ENCODE data around the gene AK8. TPM values are rescaled to one million over a fixed set of nuclear protein-coding genes. Genes with fewer than 3 reads are reported as not detected.

Gene AK8
- total RNA-seq, 2 donors from 2014 or later = 0.19 TPM; not detected in 1

GRCh38 chr9:132798817-132799790, 79.0 kb downstream of the AK8 start:
- TF ChIP-seq CTCF (IDR thresholded peaks at IDR 0.05) = peak in 1 of 2 donors; percentile 38
- H3K9me3 ChIP-seq = no peaks in the 10 kb centered on the region
- H3K27me3 ChIP-seq = no peaks in the 10 kb centered on the region
- no peak overlapping the region for H3K4me3 ChIP-seq
- no peaks in the 10 kb centered on the region for H3K36me3 ChIP-seq
- DNase-seq (ENCODE audit: low spot score) = peak; percentile 57
- peak overlapping the region; percentile 55 to 65 for H3K27ac ChIP-seq
- H3K4me1 ChIP-seq = peaks cover 0 to 27% of the 10 kb centered on the region in 2 donors

- no peak for TF ChIP-seq CTCF (IDR thresholded peaks at IDR 0.05)
- Histone ChIP-seq H3K4me3 (no peak overlapping the region), H3K27me3 (no peaks in the 10 kb centered on the region), H3K36me3 (no peaks in the 10 kb centered on the region), H3K4me1 (peaks cover 0 to 27% of the 10 kb centered on the region in 2 donors), H3K27ac (peak overlapping the region; percentile 55 to 65), H3K9me3 (no peaks in the 10 kb centered on the region)
- peak; percentile 57 for DNase-seq (ENCODE audit: low spot score)
Measured at GRCh38 chr9:132797861-132798659, 80.0 kb downstream of the AK8 start.

GRCh38 chr9:132795511-132796303, 82.4 kb downstream of the AK8 start:
- Histone ChIP-seq H3K36me3 (no peaks in the 10 kb centered on the region), H3K27ac (no peak overlapping the region), H3K4me1 (peaks cover 0 to 27% of the 10 kb centered on the region in 2 donors), H3K27me3 (no peaks in the 10 kb centered on the region), H3K4me3 (no peak overlapping the region), H3K9me3 (no peaks in the 10 kb centered on the region)
- no peak for TF ChIP-seq CTCF (IDR thresholded peaks at IDR 0.05)
- DNase-seq (ENCODE audit: low spot score) = peak; percentile 47

- no peak overlapping the region for H3K4me3 ChIP-seq
- TF ChIP-seq CTCF (IDR thresholded peaks at IDR 0.05) = no peak
- DNase-seq (ENCODE audit: low spot score) = peak; percentile 32
- no peaks in the 10 kb centered on the region for H3K36me3 ChIP-seq
- H3K27me3 ChIP-seq = no peaks in the 10 kb centered on the region
- H3K4me1 ChIP-seq = peaks cover 0 to 23% of the 10 kb centered on the region in 2 donors
- no peaks in the 10 kb centered on the region for H3K9me3 ChIP-seq
- H3K27ac ChIP-seq = no peak overlapping the region
Measured at GRCh38 chr9:132794730-132795380, 83.2 kb downstream of the AK8 start.
